ENCODE measurements around the gene IQGAP2. TPM values are rescaled to one million over a fixed set of nuclear protein-coding genes. Genes with fewer than 3 reads are reported as not detected.

The IQGAP2 gene
- total and polyA plus RNA-seq, 2 of the 8 experiments (the other 6 are each of a cell fraction or from before 2014, with no cell fraction given): 19.7 to 66.0 TPM

DNA sequence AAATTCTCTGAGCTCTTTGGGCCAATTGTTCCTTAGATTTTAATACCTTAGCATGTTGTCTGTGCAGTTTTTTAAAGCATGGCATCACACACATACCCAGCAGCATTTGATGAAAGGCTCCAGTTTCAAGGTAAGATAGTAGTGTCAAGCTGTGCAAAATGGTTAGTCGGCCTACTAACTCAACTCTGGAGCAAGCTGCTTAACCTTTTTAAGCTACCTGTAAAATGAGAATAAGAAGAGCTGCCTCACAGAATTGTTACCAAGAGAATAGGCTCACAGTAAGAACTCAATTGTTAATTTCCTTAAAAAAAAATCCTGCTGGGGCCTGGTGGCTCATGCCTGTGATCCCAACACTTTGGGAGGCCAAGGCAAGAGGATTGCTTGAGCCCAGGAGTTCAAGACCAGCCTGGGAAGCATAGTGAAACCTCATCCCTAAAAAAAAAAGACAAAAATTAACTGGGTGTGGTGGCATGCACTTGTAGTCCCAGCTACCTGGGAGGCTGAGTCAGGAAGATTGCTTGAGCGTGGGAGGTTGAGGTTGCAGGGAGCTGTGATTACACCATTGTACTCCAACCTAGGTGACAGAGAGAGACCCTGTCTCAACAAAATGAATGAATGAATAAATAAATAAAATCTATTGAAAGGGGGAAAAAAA, 96.5 kb downstream of the IQGAP2 start (continued):
- TF ChIP-seq CHD7 (IDR thresholded peaks at IDR 0.05; ENCODE audit: insufficient replicate concordance, low read length): peak; percentile 37

Measured in H1 (cell line).